ENCODE results near the gene MRPS34.
"Not testable (repeated sequence)": the region's sequence is repeated elsewhere in the genome, so short reads cannot be mapped to it uniquely, and the experiment has no call there.

MRPS34 gene

GRCh38 chr16:1772908-1773702 is at the start of gene MRPS34:
Gene MRPS34 (minus strand): TSS chr16:1773134. CDS start chr16:1773119, 15 bp downstream.
- FAIRE-seq = no peak

GRCh38 chr16:1821861-1822611 is 49.1 kb upstream of the MRPS34 start:
- FAIRE-seq = no peak

GRCh38 chr16:1820946-1821290 is 48.0 kb upstream of the MRPS34 start:
- FAIRE-seq = no peak

- FAIRE-seq = no peak
Measured at GRCh38 chr16:1820096-1820945, 47.4 kb upstream of the MRPS34 start.

GRCh38 chr16:1819611-1820010 is 46.7 kb upstream of the MRPS34 start:
- no peak for FAIRE-seq

- no peak for FAIRE-seq
Measured at GRCh38 chr16:1818873-1819525, 46.1 kb upstream of the MRPS34 start.

GRCh38 chr16:1818204-1818872 is 45.4 kb upstream of the MRPS34 start:
- no peak for FAIRE-seq

- no peak for FAIRE-seq
Measured at GRCh38 chr16:1817716-1818115, 44.8 kb upstream of the MRPS34 start.

- FAIRE-seq = no peak
Measured at GRCh38 chr16:1817276-1817589, 44.3 kb upstream of the MRPS34 start.

- FAIRE-seq = no peak
Measured at GRCh38 chr16:1816396-1817275, 43.7 kb upstream of the MRPS34 start.

GRCh38 chr16:1815461-1815860 is 42.5 kb upstream of the MRPS34 start:
- no peak for FAIRE-seq

- no peak for FAIRE-seq
Measured at GRCh38 chr16:1812732-1813163, 39.8 kb upstream of the MRPS34 start.

GRCh38 chr16:1810536-1810935 is 37.6 kb upstream of the MRPS34 start:
- no peak for FAIRE-seq

- FAIRE-seq = no peak
Measured at GRCh38 chr16:1810106-1810505, 37.2 kb upstream of the MRPS34 start.

GRCh38 chr16:1809281-1809801 is 36.4 kb upstream of the MRPS34 start:
- no peak for FAIRE-seq

GRCh38 chr16:1808691-1809090 is 35.8 kb upstream of the MRPS34 start:
- FAIRE-seq = no peak

- FAIRE-seq = no peak
Measured at GRCh38 chr16:1807626-1808025, 34.7 kb upstream of the MRPS34 start.

- FAIRE-seq = no peak
Measured at GRCh38 chr16:1800701-1801100, 27.8 kb upstream of the MRPS34 start.

GRCh38 chr16:1799263-1799662 is 26.3 kb upstream of the MRPS34 start:
- not testable (repeated sequence) for FAIRE-seq

- no peak for FAIRE-seq
Measured at GRCh38 chr16:1794908-1795666, 22.2 kb upstream of the MRPS34 start.

All from colon (tissue), 2 donors.